HG03354 (cell line): ENCODE data around the gene SFI1.
A peak's percentile ranks its signal among the peaks of the same experiment; 100 is the strongest.

Experiments
- ATAC-seq: cut with Tn5 transposase; IDR thresholded peaks from one replicate; pipeline ENCODE4 v1.9.1; 2021; ENCODE audit warnings: mild to moderate bottlenecking; ENCODE audit not compliant: unreplicated experiment, poor library complexity, severe bottlenecking

The SFI1 gene

GRCh38 chr22:31613904-31614296 is 117.6 kb downstream of the SFI1 start:
- no peak for ATAC-seq

- no peak for ATAC-seq
These were observed 118.6 kb downstream of the SFI1 start for GRCh38 chr22:31614781-31615490.

- no peak for ATAC-seq
These were observed 119.1 kb downstream of the SFI1 start for GRCh38 chr22:31615491-31615860.

- ATAC-seq = peak; percentile 16
These were observed 119.6 kb downstream of the SFI1 start for GRCh38 chr22:31615940-31616314.

GRCh38 chr22:31616315-31616980 is 120.1 kb downstream of the SFI1 start:
- ATAC-seq = peak; percentile 65

GRCh38 chr22:31618057-31618456 is 121.7 kb downstream of the SFI1 start:
- ATAC-seq = no peak

GRCh38 chr22:31618471-31619176 is 122.3 kb downstream of the SFI1 start:
- ATAC-seq = no peak

GRCh38 chr22:31619611-31620300 is 123.4 kb downstream of the SFI1 start:
- ATAC-seq = no peak

GRCh38 chr22:31620756-31621480 is 124.6 kb downstream of the SFI1 start:
- ATAC-seq = no peak

- no peak for ATAC-seq
These were observed 125.3 kb downstream of the SFI1 start for GRCh38 chr22:31621507-31622124.

GRCh38 chr22:31622980-31623379 is 126.6 kb downstream of the SFI1 start:
- ATAC-seq = no peak

GRCh38 chr22:31623592-31624304 is 127.4 kb downstream of the SFI1 start:
- no peak for ATAC-seq

- no peak for ATAC-seq
These were observed 128.9 kb downstream of the SFI1 start for GRCh38 chr22:31625257-31625640.

- ATAC-seq = no peak
These were observed 129.5 kb downstream of the SFI1 start for GRCh38 chr22:31625661-31626426.

- ATAC-seq = no peak
These were observed 130.3 kb downstream of the SFI1 start for GRCh38 chr22:31626427-31627150.

GRCh38 chr22:31627223-31627731 is 130.9 kb downstream of the SFI1 start:
- ATAC-seq = no peak

- ATAC-seq = no peak
These were observed 132.0 kb downstream of the SFI1 start for GRCh38 chr22:31628362-31628761.
